Loucy (cell line): ENCODE results near the gene ANKRD16.

Experiments
- H2AFZ ChIP-seq: fragments of 200-600 bp; sonication (generic); 2 replicates; pipeline ENCODE4 v1.6.0; 2016; ENCODE audit warnings: antibody characterized with exemption, mild to moderate bottlenecking, low read length, moderate library complexity
- H3F3A ChIP-seq: fragments of 200-600 bp; 2 replicates; pipeline ENCODE4 v1.6.0; 2016; ENCODE audit warnings: antibody characterized with exemption, low read depth, mild to moderate bottlenecking
- H3K27me3 ChIP-seq: fragments of 200-600 bp; sonication (generic); 2 replicates; pipeline ENCODE4 v1.6.1; 2014; ENCODE audit warnings: low read length, mild to moderate bottlenecking; ENCODE audit not compliant: insufficient read depth, poor library complexity, severe bottlenecking
- H3K36me3 ChIP-seq: fragments of 200-600 bp; sonication (generic); 2 replicates; pipeline ENCODE4 v1.6.1; 2016; ENCODE audit warnings: low read length; ENCODE audit not compliant: insufficient read depth
- H3K4me1 ChIP-seq: fragments of 200-600 bp; sonication (generic); 2 replicates; pipeline ENCODE4 v1.5.1; 2014; ENCODE audit warnings: low read length, mild to moderate bottlenecking; ENCODE audit not compliant: insufficient read depth, poor library complexity, severe bottlenecking
- H3K4me2 ChIP-seq: fragments of 200-600 bp; sonication (generic); 2 replicates; pipeline ENCODE4 v1.6.0; 2014; ENCODE audit warnings: antibody characterized with exemption, low read length, low read depth, mild to moderate bottlenecking; ENCODE audit not compliant: poor library complexity, severe bottlenecking
- H3K4me3 ChIP-seq: fragments of 200-600 bp; sonication (generic); 2 replicates; pipeline ENCODE4 v1.5.1; 2014; ENCODE audit warnings: low read length, mild to moderate bottlenecking, mixed read lengths; ENCODE audit not compliant: poor library complexity, severe bottlenecking
- H3K79me2 ChIP-seq: fragments of 200-600 bp; sonication (generic); 2 replicates; pipeline ENCODE4 v1.6.1; 2014; ENCODE audit warnings: low read length; ENCODE audit not compliant: insufficient read depth
- H3K9ac ChIP-seq: fragments of 200-600 bp; sonication (generic); 2 replicates; pipeline ENCODE4 v1.6.0; 2014; ENCODE audit warnings: mild to moderate bottlenecking, low read depth, low read length, moderate library complexity; ENCODE audit not compliant: poor library complexity, severe bottlenecking
- H3K9me2 ChIP-seq: fragments of 200-600 bp; sonication (generic); replicated peaks from 2 replicates; pipeline ENCODE4 v1.6.1; 2016; ENCODE audit warnings: low read depth, low read length, mixed read lengths
- H3K9me3 ChIP-seq: fragments of 200-600 bp; sonication (generic); 2 replicates; pipeline ENCODE4 v1.6.1; 2014; ENCODE audit warnings: mild to moderate bottlenecking, antibody characterized with exemption, low read length, low read depth; ENCODE audit not compliant: insufficient read depth
- H4K20me1 ChIP-seq: fragments of 200-600 bp; sonication (generic); 2 replicates; pipeline ENCODE4 v1.6.0; 2014; ENCODE audit warnings: antibody characterized with exemption, low read length, mild to moderate bottlenecking; ENCODE audit not compliant: insufficient read depth, poor library complexity, severe bottlenecking
- CTCF ChIP-seq: fragments of 200-600 bp; sonication (generic); conservative IDR thresholded peaks from 2 replicates; pipeline ENCODE4 v1.5.1; 2014; ENCODE audit warnings: mild to moderate bottlenecking, antibody characterized with exemption, low read length
- EZH2phosphoT487 ChIP-seq: fragments of 200-600 bp; IDR thresholded peaks from 2 replicates; pipeline ENCODE4 v1.6.1; 2018; ENCODE audit warnings: antibody characterized with exemption, mild to moderate bottlenecking, moderate library complexity, borderline replicate concordance

Gene ANKRD16

GRCh38 chr10:5862360-5862961, 27.2 kb downstream of the ANKRD16 start:
- no peak overlapping the region for H3K4me2 ChIP-seq
- no peaks in the 10 kb centered on the region for H3K79me2 ChIP-seq
- no peak overlapping the region for H2AFZ ChIP-seq
- no peaks in the 10 kb centered on the region for H3K36me3 ChIP-seq
- no peaks in the 10 kb centered on the region for H3K27me3 ChIP-seq
- no peaks in the 10 kb centered on the region for H3F3A ChIP-seq
- no peaks in the 10 kb centered on the region for H3K9me3 ChIP-seq
- no peak for TF ChIP-seq CTCF
- TF ChIP-seq EZH2phosphoT487: no peak
- H3K4me1 ChIP-seq: no peaks in the 10 kb centered on the region
- no peaks in the 10 kb centered on the region for H4K20me1 ChIP-seq
- no peaks in the 10 kb centered on the region for H3K9me2 ChIP-seq
- H3K9ac ChIP-seq: no peak overlapping the region
- H3K4me3 ChIP-seq: no peak overlapping the region

GRCh38 chr10:5860066-5860465, 29.6 kb downstream of the ANKRD16 start:
- Histone ChIP-seq H3K4me1 (no peaks in the 10 kb centered on the region), H3K27me3 (no peaks in the 10 kb centered on the region), H3K9me3 (no peaks in the 10 kb centered on the region), H3K4me3 (no peak overlapping the region), H4K20me1 (no peaks in the 10 kb centered on the region), H3K4me2 (no peak overlapping the region), H3F3A (no peaks in the 10 kb centered on the region), H3K79me2 (no peaks in the 10 kb centered on the region), H3K9ac (no peak overlapping the region), H3K9me2 (no peaks in the 10 kb centered on the region), H2AFZ (no peak overlapping the region), H3K36me3 (no peaks in the 10 kb centered on the region)
- TF ChIP-seq EZH2phosphoT487: no peak
- no peak for TF ChIP-seq CTCF

GRCh38 chr10:5858811-5859210, 30.9 kb downstream of the ANKRD16 start:
- Histone ChIP-seq H3K9ac (no peak overlapping the region), H2AFZ (no peak overlapping the region)

More at GRCh38 chr10:5858811-5859210, 30.9 kb downstream of the ANKRD16 start:
- no peaks in the 10 kb centered on the region for H3K79me2 ChIP-seq
- no peaks in the 10 kb centered on the region for H4K20me1 ChIP-seq
- no peaks in the 10 kb centered on the region for H3K9me3 ChIP-seq
- no peaks in the 10 kb centered on the region for H3K27me3 ChIP-seq
- H3K4me2 ChIP-seq: no peak overlapping the region
- TF ChIP-seq EZH2phosphoT487 (no peak), CTCF (no peak)
- no peaks in the 10 kb centered on the region for H3K36me3 ChIP-seq
- no peak overlapping the region for H3K4me3 ChIP-seq
- H3F3A ChIP-seq: no peaks in the 10 kb centered on the region
- H3K9me2 ChIP-seq: no peaks in the 10 kb centered on the region
- no peaks in the 10 kb centered on the region for H3K4me1 ChIP-seq
